Measurements from ENCODE around the gene FBXL13. TPM values are rescaled to one million over a fixed set of nuclear protein-coding genes. Genes with fewer than 3 reads are reported as not detected.

Gene FBXL13
- total and polyA plus RNA-seq, 2 experiments from 2014 or later, result 1.2 to 2.5 TPM

DNA sequence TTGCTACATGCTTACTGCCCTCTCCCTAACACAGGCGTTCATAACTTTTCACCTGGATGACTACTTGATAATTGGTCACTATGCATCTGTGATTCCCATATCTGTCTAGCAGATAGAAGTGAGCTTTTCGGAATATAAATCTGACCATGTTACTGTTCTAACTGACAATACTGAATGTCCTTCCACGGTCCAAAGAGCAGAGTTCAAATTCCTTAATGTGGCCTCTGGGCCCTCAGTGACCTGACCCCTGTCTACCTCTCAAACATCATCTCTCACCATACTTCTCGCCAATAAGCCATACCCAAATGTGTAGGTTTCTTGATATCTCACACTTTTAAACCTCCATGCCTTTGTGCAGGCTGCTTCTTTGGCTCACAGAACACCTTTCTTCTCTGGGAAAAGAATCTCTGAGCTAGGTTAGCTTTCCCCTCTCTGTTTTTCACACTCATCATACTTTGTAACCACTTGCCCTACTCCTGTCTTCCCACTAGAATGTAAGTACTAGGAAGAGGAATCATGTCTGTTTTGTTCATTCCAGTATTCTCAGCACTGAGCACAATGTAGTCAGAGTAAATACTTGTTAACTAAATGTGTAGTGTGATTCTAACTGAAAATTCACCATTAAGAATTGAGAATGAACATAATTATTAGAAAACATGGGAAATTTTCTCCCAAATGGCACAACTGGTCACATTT is 201.0 kb downstream of the FBXL13 start:
- H3K36me3 Mint-ChIP-seq (ENCODE audit: low read depth), result no peaks in the 10 kb centered on the region; the same call in 2 of the 3 replicates
- no peak overlapping the region for H3K4me3 ChIP-seq
- H3K27me3 Mint-ChIP-seq (ENCODE audit: insufficient read depth, low read depth, poor library complexity), result no peaks in the 10 kb centered on the region
- H2AFZ ChIP-seq, result no peak overlapping the region
- H3K9me2 ChIP-seq (ENCODE audit: insufficient read depth), result no peaks in the 10 kb centered on the region; the same call in 1 of the 2 replicates
- no peak overlapping the region for H3K27ac Mint-ChIP-seq
- no peak overlapping the region for H3K27ac ChIP-seq (ENCODE audit: low read depth)
- no peaks in the 10 kb centered on the region for H3K36me3 ChIP-seq (ENCODE audit: insufficient read depth)
- H3K4me2 ChIP-seq, result no peak overlapping the region
- ATAC-seq (no peak), DNase-seq (ENCODE audit: low spot score) (no peak)
- H3K4me1 ChIP-seq (ENCODE audit: insufficient read depth), result no peaks in the 10 kb centered on the region
- H3K79me2 ChIP-seq (replicated peaks; ENCODE audit: insufficient read depth), result no peaks in the 10 kb centered on the region
- no peaks in the 10 kb centered on the region for H3F3A ChIP-seq (replicated peaks; ENCODE audit: low read depth)
- no peaks in the 10 kb centered on the region for H3K4me1 Mint-ChIP-seq
- TF ChIP-seq CREB1 (CRISPR knock-in tag; IDR thresholded peaks at IDR 0.05; ENCODE audit: low read depth) (no peak), POLR2AphosphoS5 (IDR thresholded peaks at IDR 0.05; ENCODE audit: low read depth) (no peak), EZH2 (IDR thresholded peaks at IDR 0.05; ENCODE audit: low read depth, unreplicated experiment) (no peak), NANOG (IDR thresholded peaks at IDR 0.05; ENCODE audit: borderline replicate concordance) (no peak)
- TF ChIP-seq, protein P1, sequence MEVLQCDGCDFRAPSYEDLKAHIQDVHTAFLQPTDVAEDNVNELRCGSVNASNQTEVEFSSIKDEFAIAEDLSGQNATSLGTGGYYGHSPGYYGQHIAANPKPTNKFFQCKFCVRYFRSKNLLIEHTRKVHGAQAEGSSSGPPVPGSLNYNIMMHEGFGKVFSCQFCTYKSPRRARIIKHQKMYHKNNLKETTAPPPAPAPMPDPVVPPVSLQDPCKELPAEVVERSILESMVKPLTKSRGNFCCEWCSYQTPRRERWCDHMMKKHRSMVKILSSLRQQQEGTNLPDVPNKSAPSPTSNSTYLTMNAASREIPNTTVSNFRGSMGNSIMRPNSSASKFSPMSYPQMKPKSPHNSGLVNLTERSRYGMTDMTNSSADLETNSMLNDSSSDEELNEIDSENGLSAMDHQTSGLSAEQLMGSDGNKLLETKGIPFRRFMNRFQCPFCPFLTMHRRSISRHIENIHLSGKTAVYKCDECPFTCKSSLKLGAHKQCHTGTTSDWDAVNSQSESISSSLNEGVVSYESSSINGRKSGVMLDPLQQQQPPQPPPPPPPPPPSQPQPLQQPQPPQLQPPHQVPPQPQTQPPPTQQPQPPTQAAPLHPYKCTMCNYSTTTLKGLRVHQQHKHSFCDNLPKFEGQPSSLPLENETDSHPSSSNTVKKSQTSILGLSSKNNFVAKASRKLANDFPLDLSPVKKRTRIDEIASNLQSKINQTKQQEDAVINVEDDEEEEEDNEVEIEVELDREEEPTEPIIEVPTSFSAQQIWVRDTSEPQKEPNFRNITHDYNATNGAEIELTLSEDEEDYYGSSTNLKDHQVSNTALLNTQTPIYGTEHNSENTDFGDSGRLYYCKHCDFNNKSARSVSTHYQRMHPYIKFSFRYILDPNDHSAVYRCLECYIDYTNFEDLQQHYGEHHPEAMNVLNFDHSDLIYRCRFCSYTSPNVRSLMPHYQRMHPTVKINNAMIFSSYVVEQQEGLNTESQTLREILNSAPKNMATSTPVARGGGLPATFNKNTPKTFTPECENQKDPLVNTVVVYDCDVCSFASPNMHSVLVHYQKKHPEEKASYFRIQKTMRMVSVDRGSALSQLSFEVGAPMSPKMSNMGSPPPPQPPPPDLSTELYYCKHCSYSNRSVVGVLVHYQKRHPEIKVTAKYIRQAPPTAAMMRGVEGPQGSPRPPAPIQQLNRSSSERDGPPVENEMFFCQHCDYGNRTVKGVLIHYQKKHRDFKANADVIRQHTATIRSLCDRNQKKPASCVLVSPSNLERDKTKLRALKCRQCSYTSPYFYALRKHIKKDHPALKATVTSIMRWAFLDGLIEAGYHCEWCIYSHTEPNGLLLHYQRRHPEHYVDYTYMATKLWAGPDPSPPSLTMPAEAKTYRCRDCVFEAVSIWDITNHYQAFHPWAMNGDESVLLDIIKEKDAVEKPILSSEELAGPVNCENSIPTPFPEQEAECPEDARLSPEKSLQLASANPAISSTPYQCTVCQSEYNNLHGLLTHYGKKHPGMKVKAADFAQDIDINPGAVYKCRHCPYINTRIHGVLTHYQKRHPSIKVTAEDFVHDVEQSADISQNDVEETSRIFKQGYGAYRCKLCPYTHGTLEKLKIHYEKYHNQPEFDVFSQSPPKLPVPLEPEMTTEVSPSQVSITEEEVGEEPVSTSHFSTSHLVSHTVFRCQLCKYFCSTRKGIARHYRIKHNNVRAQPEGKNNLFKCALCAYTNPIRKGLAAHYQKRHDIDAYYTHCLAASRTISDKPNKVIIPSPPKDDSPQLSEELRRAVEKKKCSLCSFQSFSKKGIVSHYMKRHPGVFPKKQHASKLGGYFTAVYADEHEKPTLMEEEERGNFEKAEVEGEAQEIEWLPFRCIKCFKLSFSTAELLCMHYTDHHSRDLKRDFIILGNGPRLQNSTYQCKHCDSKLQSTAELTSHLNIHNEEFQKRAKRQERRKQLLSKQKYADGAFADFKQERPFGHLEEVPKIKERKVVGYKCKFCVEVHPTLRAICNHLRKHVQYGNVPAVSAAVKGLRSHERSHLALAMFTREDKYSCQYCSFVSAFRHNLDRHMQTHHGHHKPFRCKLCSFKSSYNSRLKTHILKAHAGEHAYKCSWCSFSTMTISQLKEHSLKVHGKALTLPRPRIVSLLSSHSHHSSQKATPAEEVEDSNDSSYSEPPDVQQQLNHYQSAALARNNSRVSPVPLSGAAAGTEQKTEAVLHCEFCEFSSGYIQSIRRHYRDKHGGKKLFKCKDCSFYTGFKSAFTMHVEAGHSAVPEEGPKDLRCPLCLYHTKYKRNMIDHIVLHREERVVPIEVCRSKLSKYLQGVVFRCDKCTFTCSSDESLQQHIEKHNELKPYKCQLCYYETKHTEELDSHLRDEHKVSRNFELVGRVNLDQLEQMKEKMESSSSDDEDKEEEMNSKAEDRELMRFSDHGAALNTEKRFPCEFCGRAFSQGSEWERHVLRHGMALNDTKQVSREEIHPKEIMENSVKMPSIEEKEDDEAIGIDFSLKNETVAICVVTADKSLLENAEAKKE (CRISPR knock-in tag; IDR thresholded peaks at IDR 0.05), result no peak
- no peaks in the 10 kb centered on the region for H4K20me1 ChIP-seq (replicated peaks; ENCODE audit: insufficient read depth)
- H3K27me3 ChIP-seq (ENCODE audit: insufficient read depth), result no peaks in the 10 kb centered on the region
- no peak overlapping the region for H3K4me3 Mint-ChIP-seq
- no peaks in the 10 kb centered on the region for H3K9me3 Mint-ChIP-seq

DNA sequence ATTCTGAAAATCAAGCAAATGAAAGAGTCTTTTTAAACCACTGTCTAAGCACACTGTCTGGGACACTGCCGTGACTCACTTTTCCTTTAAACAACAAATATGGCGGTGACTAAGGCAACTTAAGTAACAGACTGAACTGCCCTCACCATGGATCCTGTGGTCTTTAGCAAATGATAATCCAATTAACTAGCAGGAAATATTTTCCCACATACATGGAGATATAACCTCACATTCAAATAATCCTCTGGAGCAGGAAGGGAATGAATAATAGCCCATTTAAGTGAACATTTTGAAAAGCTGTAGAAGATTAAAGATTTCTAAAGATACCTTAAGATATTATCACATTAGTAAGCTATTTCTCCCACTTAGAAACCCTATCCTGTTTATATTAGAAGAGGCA is 202.1 kb downstream of the FBXL13 start:
- no peaks in the 10 kb centered on the region; the same call in 1 of the 2 replicates for H3K9me2 ChIP-seq (ENCODE audit: insufficient read depth)
- TF ChIP-seq CREB1 (CRISPR knock-in tag; IDR thresholded peaks at IDR 0.05; ENCODE audit: low read depth), result no peak
- no peak for TF ChIP-seq EZH2 (IDR thresholded peaks at IDR 0.05; ENCODE audit: low read depth, unreplicated experiment)
- no peak for TF ChIP-seq ZNF331 (CRISPR knock-in tag; IDR thresholded peaks at IDR 0.05; ENCODE audit: low read depth)
- TF ChIP-seq ZNF114 (CRISPR knock-in tag; IDR thresholded peaks at IDR 0.05), result no peak
- no peak for TF ChIP-seq JUNB (IDR thresholded peaks at IDR 0.05; ENCODE audit: unreplicated experiment)
- TF ChIP-seq STAT1 (IDR thresholded peaks at IDR 0.05; ENCODE audit: unreplicated experiment), result no peak
- no peak for TF ChIP-seq POLR2AphosphoS5 (IDR thresholded peaks at IDR 0.05; ENCODE audit: low read depth)
- TF ChIP-seq, protein P2, sequence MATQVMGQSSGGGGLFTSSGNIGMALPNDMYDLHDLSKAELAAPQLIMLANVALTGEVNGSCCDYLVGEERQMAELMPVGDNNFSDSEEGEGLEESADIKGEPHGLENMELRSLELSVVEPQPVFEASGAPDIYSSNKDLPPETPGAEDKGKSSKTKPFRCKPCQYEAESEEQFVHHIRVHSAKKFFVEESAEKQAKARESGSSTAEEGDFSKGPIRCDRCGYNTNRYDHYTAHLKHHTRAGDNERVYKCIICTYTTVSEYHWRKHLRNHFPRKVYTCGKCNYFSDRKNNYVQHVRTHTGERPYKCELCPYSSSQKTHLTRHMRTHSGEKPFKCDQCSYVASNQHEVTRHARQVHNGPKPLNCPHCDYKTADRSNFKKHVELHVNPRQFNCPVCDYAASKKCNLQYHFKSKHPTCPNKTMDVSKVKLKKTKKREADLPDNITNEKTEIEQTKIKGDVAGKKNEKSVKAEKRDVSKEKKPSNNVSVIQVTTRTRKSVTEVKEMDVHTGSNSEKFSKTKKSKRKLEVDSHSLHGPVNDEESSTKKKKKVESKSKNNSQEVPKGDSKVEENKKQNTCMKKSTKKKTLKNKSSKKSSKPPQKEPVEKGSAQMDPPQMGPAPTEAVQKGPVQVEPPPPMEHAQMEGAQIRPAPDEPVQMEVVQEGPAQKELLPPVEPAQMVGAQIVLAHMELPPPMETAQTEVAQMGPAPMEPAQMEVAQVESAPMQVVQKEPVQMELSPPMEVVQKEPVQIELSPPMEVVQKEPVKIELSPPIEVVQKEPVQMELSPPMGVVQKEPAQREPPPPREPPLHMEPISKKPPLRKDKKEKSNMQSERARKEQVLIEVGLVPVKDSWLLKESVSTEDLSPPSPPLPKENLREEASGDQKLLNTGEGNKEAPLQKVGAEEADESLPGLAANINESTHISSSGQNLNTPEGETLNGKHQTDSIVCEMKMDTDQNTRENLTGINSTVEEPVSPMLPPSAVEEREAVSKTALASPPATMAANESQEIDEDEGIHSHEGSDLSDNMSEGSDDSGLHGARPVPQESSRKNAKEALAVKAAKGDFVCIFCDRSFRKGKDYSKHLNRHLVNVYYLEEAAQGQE (IDR thresholded peaks at IDR 0.05; ENCODE audit: unreplicated experiment), result no peak
- no peak for TF ChIP-seq EZH2phosphoT487 (IDR thresholded peaks at IDR 0.05; ENCODE audit: unreplicated experiment)

More for the DNA sequence above, 202.1 kb downstream of the FBXL13 start:
- Mint-ChIP-seq H3K27ac (no peak overlapping the region), H3K4me3 (no peak overlapping the region), H3K27me3 (ENCODE audit: insufficient read depth, low read depth, poor library complexity) (no peaks in the 10 kb centered on the region), H3K4me1 (no peaks in the 10 kb centered on the region), H3K9me3 (no peaks in the 10 kb centered on the region), H3K36me3 (ENCODE audit: low read depth) (no peaks in the 10 kb centered on the region; the same call in 2 of the 3 replicates)
- no peaks in the 10 kb centered on the region for H4K20me1 ChIP-seq (replicated peaks; ENCODE audit: insufficient read depth)
- no peaks in the 10 kb centered on the region for H3F3A ChIP-seq (replicated peaks; ENCODE audit: low read depth)
- H3K4me2 ChIP-seq, result no peak overlapping the region
- H3K79me2 ChIP-seq (replicated peaks; ENCODE audit: insufficient read depth), result no peaks in the 10 kb centered on the region
- H3K4me3 ChIP-seq, result no peak overlapping the region
- ATAC-seq, result no peak
- H3K27ac ChIP-seq (ENCODE audit: low read depth), result no peak overlapping the region
- H3K36me3 ChIP-seq (ENCODE audit: insufficient read depth), result no peaks in the 10 kb centered on the region
- no peaks in the 10 kb centered on the region for H3K4me1 ChIP-seq (ENCODE audit: insufficient read depth)
- no peak for DNase-seq (ENCODE audit: low spot score)
- no peak overlapping the region for H2AFZ ChIP-seq
- no peaks in the 10 kb centered on the region for H3K27me3 ChIP-seq (ENCODE audit: insufficient read depth)

All from GM23338 (cell line).